Heart right ventricle (tissue), 16 donors: ENCODE measurements around the gene SELENOF. TPM values are rescaled to one million over a fixed set of nuclear protein-coding genes. Genes with fewer than 3 reads are reported as not detected.

Source experiments
- ATAC-seq, 8 donors: fragments of 200-7000 bp; cut with Tn5 transposase; one replicate each; pipeline ENCODE4 v1.9.1; 2020; ENCODE audit warnings: mild to moderate bottlenecking in 8 of 8, moderate library complexity in 8 of 8, moderate number of reproducible peaks in 1 of 8
- DNase-seq, 2 donors: peaks; one replicate each; pipeline ENCODE4 v3.0.0-alpha.2; 2020
- H3K27ac ChIP-seq, 10 donors: fragments of 200-600 bp; sonication (generic) in 2 of 10; one replicate each; pipeline versions ENCODE4 v1.5.0 to v1.8.0; 2020 to 2022; ENCODE audit warnings: mild to moderate bottlenecking in 3 of 10
- H3K27me3 ChIP-seq, 7 donors: fragments of 200-600 bp; one replicate each; pipeline ENCODE4 v1.8.0; 2021 to 2022; ENCODE audit warnings: mild to moderate bottlenecking in 2 of 7
- H3K36me3 ChIP-seq, 9 donors: fragments of 200-600 bp; sonication (generic) in 1 of 9; one replicate each; pipeline versions ENCODE4 v1.5.0 to v1.8.0; 2020 to 2022; ENCODE audit warnings: mild to moderate bottlenecking in 2 of 9
- H3K4me1 ChIP-seq, 9 donors: fragments of 200-600 bp; sonication (generic) in 1 of 9; one replicate each; pipeline versions ENCODE4 v1.5.0 to v1.8.0; 2020 to 2022; ENCODE audit warnings: mild to moderate bottlenecking in 4 of 9
- H3K4me3 ChIP-seq, 10 donors: fragments of 200-600 bp; sonication (generic) in 2 of 10; one replicate each; pipeline versions ENCODE4 v1.5.0 to v1.8.0; 2020 to 2022; ENCODE audit warnings: mild to moderate bottlenecking in 7 of 10, moderate library complexity in 2 of 10
- H3K9me3 ChIP-seq, 11 donors: fragments of 200-600 bp in 10 of 11; sonication (generic) in 2 of 11; one replicate each; pipeline versions ENCODE4 v1.5.0 to v1.8.0; 2013 to 2022; ENCODE audit warnings: mild to moderate bottlenecking in 2 of 11, control low read depth in 1 of 11, moderate library complexity in 1 of 11
- CTCF ChIP-seq, 9 donors: fragments of 200-600 bp; sonication (generic) in 2 of 9; IDR thresholded peaks; one replicate each; pipeline versions ENCODE4 v1.5.0 to v1.8.0; 2021 to 2022; ENCODE audit warnings: antibody characterized with exemption in 9 of 9, mild to moderate bottlenecking in 5 of 9, moderate library complexity in 1 of 9
- WGBS, 2 donors: extraction: QIAGEN DNeasy Blood & Tissue Kit; methylation state at CpG; one replicate each; pipeline ENCODE4 v1.1.7; 2013; ENCODE audit warnings: inconsistent platforms in 1 of 2; 5-methylcytosine and 5-hydroxymethylcytosine counted together
- intact Hi-C, 10 donors: fragments of 100-400 bp; cut with DNase I; formaldehyde crosslinking; loops; one replicate each; pipeline versions ENCODE4 v1.11.1 to v1.14.2; 2022
- polyA plus RNA-seq, 2 donors: library from polyadenylated mRNA; stranded (reverse); fragments of 200-250 nt; gene quantifications; one replicate each; pipeline ENCODE4 v1.2.3, GENCODE V29; 2013
- total RNA-seq, 10 donors: library from RNA; stranded (reverse); fragmentation: NEBNext Ultra II Directional in 3 of 10; extraction: Animal tissue kit (Norgen Biotek cat#: 25700) in 3 of 10; gene quantifications; one replicate each; pipeline versions ENCODE4 v1.2.1 to v1.2.4, GENCODE V29; 2021 to 2023
- donor health status: Arrhythmogenic right ventricular cardiomyopathy.
- donor health status: ischemic (EF 13 %, LVEDD 7.1; RV severe dilation, severe dysfunction).
- donor health status: healthy with polysubstance abuse.
- donor health status: DM: no; HTN: yes; CAD: no.
- donor health status: DM: no; HTN: no; CAD: no.
- donor health status: ischemic (EF 25% LVEDD 6.9; RV normal size, moderate dysfunction).
- donor health status: ischemic (EF 25% LVEDD 5.7; RV mildly dilated, moderate dysfunction).
- donor health status: healthy.
- donor health status: DM: yes; HTN: yes; CAD: no.
- donor health status: Ischemic cardiomyopathy.
- donor health status: ischemic (EF 35%, LVEDD 5.7; RV mildly dilated, moderate dysfunction).
- donor health status: nonischemic (EF 11% LVEDD 7.7; RV severe dilation, severe dysfunction).
- donor health status: DM: yes; HTN: yes; CAD: no.
- donor health status: PGD.
- donor health status: ischemic (EF 29% LVEDD 5.4; RV normal size, mild dysfunction).
- donor health status: nonischemic (EF 23%, LVEDD 6.1; RV moderate dilation, normal function).

Gene SELENOF
- total and polyA plus RNA-seq, 12 donors: 48.2 to 104 (median 73.4) TPM

GRCh38 chr1:86849756-86850155 lies 64.2 kb downstream of the SELENOF start:
- no peak for DNase-seq
- Histone ChIP-seq H3K4me3 (no peak overlapping the region), H3K36me3 (no peaks in the 10 kb centered on the region), H3K27ac (no peak overlapping the region), H3K9me3 (no peaks in the 10 kb centered on the region), H3K27me3 (no peaks in the 10 kb centered on the region), H3K4me1 (peaks cover 0 to 8% (median 0%) of the 10 kb centered on the region in 9 donors)
- ATAC-seq: no peak
- no peak for TF ChIP-seq CTCF (IDR thresholded peaks at IDR 0.05)
- 95 to 96% methylated on average over 3 of the region's 3 CpGs for WGBS, 2 donors
- intact Hi-C loops: no loop called here

GRCh38 chr1:86848654-86849053 lies 65.3 kb downstream of the SELENOF start:
- Histone ChIP-seq H3K27ac (no peak overlapping the region), H3K36me3 (no peaks in the 10 kb centered on the region), H3K9me3 (no peaks in the 10 kb centered on the region), H3K27me3 (no peaks in the 10 kb centered on the region), H3K4me3 (no peak overlapping the region), H3K4me1 (peaks cover 0 to 8% (median 0%) of the 10 kb centered on the region in 9 donors)
- WGBS, 2 donors: 77 to 83% methylated on average over 2 of the region's 2 CpGs
- no peak for TF ChIP-seq CTCF (IDR thresholded peaks at IDR 0.05)
- intact Hi-C loops: no loop called here
- DNase-seq: no peak
- no peak for ATAC-seq

- Histone ChIP-seq H3K4me1 (peaks cover 0 to 8% (median 0%) of the 10 kb centered on the region in 9 donors), H3K36me3 (no peaks in the 10 kb centered on the region), H3K27me3 (no peaks in the 10 kb centered on the region), H3K4me3 (no peak overlapping the region), H3K27ac (no peak overlapping the region), H3K9me3 (no peaks in the 10 kb centered on the region)
- intact Hi-C loops: no loop called here
- DNase-seq (no peak), ATAC-seq (peak in 1 of 8 donors; percentile 45)
- TF ChIP-seq CTCF (IDR thresholded peaks at IDR 0.05): no peak
- WGBS, 2 donors: 42 to 46% methylated on average over 2 of the region's 2 CpGs
Measured at GRCh38 chr1:86846164-86846647, 67.7 kb downstream of the SELENOF start.

GRCh38 chr1:86845514-86845913 lies 68.4 kb downstream of the SELENOF start:
- ATAC-seq (no peak), DNase-seq (no peak)
- no peak for TF ChIP-seq CTCF (IDR thresholded peaks at IDR 0.05)
- no peaks in the 10 kb centered on the region for H3K9me3 ChIP-seq
- H3K36me3 ChIP-seq: no peaks in the 10 kb centered on the region
- H3K27ac ChIP-seq: no peak overlapping the region
- intact Hi-C loops: no loop called here
- no peaks in the 10 kb centered on the region for H3K27me3 ChIP-seq
- peaks cover 0 to 8% (median 0%) of the 10 kb centered on the region in 9 donors for H3K4me1 ChIP-seq
- 73 to 86% methylated on average over 3 of the region's 3 CpGs for WGBS, 2 donors
- no peak overlapping the region for H3K4me3 ChIP-seq
